PC-9 (cell line): ENCODE measurements around the gene OTOL1.

ENCODE experiments used
- CTCF ChIP-seq: fragments of 200-600 bp; sonication (generic); conservative IDR thresholded peaks from 2 replicates; pipeline ENCODE4 v1.6.1; 2017; ENCODE audit warnings: mixed run types, antibody characterized with exemption, mild to moderate bottlenecking, moderate library complexity
- EZH2 ChIP-seq: fragments of 200-600 bp; sonication (generic); IDR thresholded peaks from 2 replicates; pipeline ENCODE4 v1.8.0; 2017; ENCODE audit warnings: antibody characterized with exemption, low read depth

GRCh38 chr3:161550491-161551195 is 54.0 kb downstream of the OTOL1 start:
- TF ChIP-seq EZH2 (no peak), CTCF (no peak)
